ENCODE results near the gene MLKL.

Gene MLKL

GRCh38 chr16:74711938-74712337 is 11.3 kb upstream of the MLKL start:
- DNase-seq (ENCODE audit: low read depth) = no peak
- TF ChIP-seq CTCF (IDR thresholded peaks at IDR 0.05; ENCODE audit: control insufficient read depth, insufficient read depth, low read depth, low read length, missing control alignments) = no peak

GRCh38 chr16:74710401-74710800 is 9.7 kb upstream of the MLKL start:
- no peak for TF ChIP-seq CTCF (IDR thresholded peaks at IDR 0.05; ENCODE audit: control insufficient read depth, insufficient read depth, low read depth, low read length, missing control alignments)
- DNase-seq (ENCODE audit: low read depth) = no peak
- no peak overlapping the region for H3K4me3 ChIP-seq (ENCODE audit: control insufficient read depth, low read depth, low read length)

More at GRCh38 chr16:74711938-74712337, 11.3 kb upstream of the MLKL start:
- no peak overlapping the region for H3K4me3 ChIP-seq (ENCODE audit: control insufficient read depth, low read depth, low read length)

DNA sequence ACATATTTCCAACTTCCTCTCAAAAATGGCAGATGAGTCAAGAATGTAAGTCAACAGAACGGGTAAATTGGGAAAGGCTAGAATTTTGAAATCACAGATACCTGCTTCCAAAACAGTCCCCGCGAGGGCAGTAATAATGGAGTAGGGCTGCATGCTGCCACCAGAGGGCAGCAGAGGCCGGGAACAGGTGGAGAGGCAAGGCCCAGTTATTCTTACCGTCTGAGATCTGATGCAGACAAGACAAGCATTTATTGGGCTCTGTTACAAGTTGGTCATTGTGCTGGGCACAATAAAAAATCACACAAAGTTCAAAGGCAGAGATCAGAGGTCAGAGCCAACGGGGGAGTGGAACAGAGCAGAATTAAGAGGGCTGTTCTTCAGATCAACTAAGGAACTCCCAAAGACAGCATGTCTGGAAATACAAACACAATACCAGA is 8.8 kb upstream of the MLKL start:
- H3K4me3 ChIP-seq (ENCODE audit: control insufficient read depth, low read depth, low read length) = no peak overlapping the region
- TF ChIP-seq CTCF (IDR thresholded peaks at IDR 0.05; ENCODE audit: control insufficient read depth, insufficient read depth, low read depth, low read length, missing control alignments) = peak; percentile 98
- DNase-seq (ENCODE audit: low read depth) = no peak

GRCh38 chr16:74700116-74700437 is 585 bp downstream of the MLKL start:
- DNase-seq (ENCODE audit: low read depth) = no peak
- TF ChIP-seq CTCF (IDR thresholded peaks at IDR 0.05; ENCODE audit: control insufficient read depth, insufficient read depth, low read depth, low read length, missing control alignments) = no peak
- peak overlapping the region; percentile 66 for H3K4me3 ChIP-seq (ENCODE audit: control insufficient read depth, low read depth, low read length)

GRCh38 chr16:74699666-74700065 is 996 bp downstream of the MLKL start:
- no peak for TF ChIP-seq CTCF (IDR thresholded peaks at IDR 0.05; ENCODE audit: control insufficient read depth, insufficient read depth, low read depth, low read length, missing control alignments)
- H3K4me3 ChIP-seq (ENCODE audit: control insufficient read depth, low read depth, low read length) = peak overlapping the region; percentile 66

DNA sequence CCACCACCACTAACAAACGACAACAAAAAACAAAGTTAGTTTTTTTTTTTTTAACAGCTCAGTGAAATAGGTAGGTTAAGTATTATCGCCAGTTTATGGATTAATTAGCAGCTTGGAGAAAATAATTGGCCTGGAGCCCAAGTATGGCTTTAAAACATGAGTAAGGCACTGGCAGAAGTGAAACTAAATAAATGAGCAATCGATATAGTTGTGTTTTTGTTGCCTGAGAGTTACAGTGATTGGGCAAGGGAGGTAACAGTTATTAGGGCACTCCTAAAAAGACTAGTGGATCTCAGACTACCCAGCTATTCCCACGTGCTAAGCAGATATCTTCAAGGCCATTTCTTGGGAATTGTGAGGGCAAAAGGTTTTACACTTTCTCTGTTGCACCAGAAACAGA is 2.4 kb downstream of the MLKL start:
- H3K4me3 ChIP-seq (ENCODE audit: control insufficient read depth, low read depth, low read length) = no peak overlapping the region
- TF ChIP-seq CTCF (IDR thresholded peaks at IDR 0.05; ENCODE audit: control insufficient read depth, insufficient read depth, low read depth, low read length, missing control alignments) = no peak
- no peak for DNase-seq (ENCODE audit: low read depth)

More at GRCh38 chr16:74699666-74700065, 996 bp downstream of the MLKL start:
- no peak for DNase-seq (ENCODE audit: low read depth)

Data from AG09309 (cell line).